ENCODE results near the gene EHMT1.
"Not testable (repeated sequence)": the region's sequence is repeated elsewhere in the genome, so short reads cannot be mapped to it uniquely, and the experiment has no call there.

EHMT1 gene

GRCh38 chr9:137764171-137764671, 145.4 kb downstream of the EHMT1 start:
- DNase-seq = no peak

GRCh38 chr9:137764981-137765380, 146.2 kb downstream of the EHMT1 start:
- DNase-seq = no peak

- DNase-seq = no peak
Observed at GRCh38 chr9:137765536-137765935, 146.7 kb downstream of the EHMT1 start.

GRCh38 chr9:137771580-137771979, 152.8 kb downstream of the EHMT1 start:
- no peak for DNase-seq

GRCh38 chr9:137772281-137772873, 153.6 kb downstream of the EHMT1 start:
- DNase-seq = no peak

- no peak for DNase-seq
Observed at GRCh38 chr9:137774775-137775386, 156.1 kb downstream of the EHMT1 start.

- no peak for DNase-seq
Observed at GRCh38 chr9:137776306-137776995, 157.6 kb downstream of the EHMT1 start.

- DNase-seq = no peak
Observed at GRCh38 chr9:137777761-137778160, 159.0 kb downstream of the EHMT1 start.

GRCh38 chr9:137778336-137778735, 159.5 kb downstream of the EHMT1 start:
- no peak for DNase-seq

GRCh38 chr9:137778914-137779313, 160.1 kb downstream of the EHMT1 start:
- no peak for DNase-seq

GRCh38 chr9:137780031-137780430, 161.2 kb downstream of the EHMT1 start:
- DNase-seq = not testable (repeated sequence)

- no peak for DNase-seq
Observed at GRCh38 chr9:137781906-137782585, 163.2 kb downstream of the EHMT1 start.

GRCh38 chr9:137783521-137783920, 164.7 kb downstream of the EHMT1 start:
- no peak for DNase-seq

GRCh38 chr9:137784046-137784445, 165.2 kb downstream of the EHMT1 start:
- DNase-seq = no peak

- DNase-seq = no peak
Observed at GRCh38 chr9:137784641-137785513, 166.1 kb downstream of the EHMT1 start.

- DNase-seq = no peak
Observed at GRCh38 chr9:137785704-137786161, 166.9 kb downstream of the EHMT1 start.

- DNase-seq = no peak
Observed at GRCh38 chr9:137786511-137786920, 167.7 kb downstream of the EHMT1 start.

- no peak for DNase-seq
Observed at GRCh38 chr9:137787381-137787780, 168.6 kb downstream of the EHMT1 start.

GRCh38 chr9:137787786-137788505, 169.1 kb downstream of the EHMT1 start:
- no peak for DNase-seq

GRCh38 chr9:137788561-137789294, 169.9 kb downstream of the EHMT1 start:
- no peak for DNase-seq
